Measurements from ENCODE around the gene VIPR1.

DNA sequence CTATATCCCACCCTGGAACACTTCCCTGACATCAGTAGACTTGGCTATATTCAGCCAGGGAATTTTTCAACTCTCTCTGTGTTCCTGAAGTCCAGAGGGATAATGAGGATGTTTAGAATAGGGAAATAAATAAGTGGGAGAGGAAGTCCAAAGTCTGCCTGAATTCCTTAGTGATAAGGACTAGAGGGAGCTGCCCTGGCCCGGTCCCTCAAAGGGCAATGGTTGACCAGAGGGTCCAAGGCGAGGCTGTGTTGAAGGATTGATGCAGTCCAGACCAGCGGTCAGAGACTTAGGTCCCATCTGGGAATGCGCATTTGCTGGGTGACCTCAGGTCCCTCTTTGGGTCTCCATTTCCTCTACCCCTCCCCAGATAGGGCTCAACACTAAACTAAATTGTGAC lies 7.9 kb downstream of the VIPR1 start:
- TF ChIP-seq, protein P1, sequence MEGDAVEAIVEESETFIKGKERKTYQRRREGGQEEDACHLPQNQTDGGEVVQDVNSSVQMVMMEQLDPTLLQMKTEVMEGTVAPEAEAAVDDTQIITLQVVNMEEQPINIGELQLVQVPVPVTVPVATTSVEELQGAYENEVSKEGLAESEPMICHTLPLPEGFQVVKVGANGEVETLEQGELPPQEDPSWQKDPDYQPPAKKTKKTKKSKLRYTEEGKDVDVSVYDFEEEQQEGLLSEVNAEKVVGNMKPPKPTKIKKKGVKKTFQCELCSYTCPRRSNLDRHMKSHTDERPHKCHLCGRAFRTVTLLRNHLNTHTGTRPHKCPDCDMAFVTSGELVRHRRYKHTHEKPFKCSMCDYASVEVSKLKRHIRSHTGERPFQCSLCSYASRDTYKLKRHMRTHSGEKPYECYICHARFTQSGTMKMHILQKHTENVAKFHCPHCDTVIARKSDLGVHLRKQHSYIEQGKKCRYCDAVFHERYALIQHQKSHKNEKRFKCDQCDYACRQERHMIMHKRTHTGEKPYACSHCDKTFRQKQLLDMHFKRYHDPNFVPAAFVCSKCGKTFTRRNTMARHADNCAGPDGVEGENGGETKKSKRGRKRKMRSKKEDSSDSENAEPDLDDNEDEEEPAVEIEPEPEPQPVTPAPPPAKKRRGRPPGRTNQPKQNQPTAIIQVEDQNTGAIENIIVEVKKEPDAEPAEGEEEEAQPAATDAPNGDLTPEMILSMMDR (IDR thresholded peaks at IDR 0.05; ENCODE audit: low read length) = no peak
- TF ChIP-seq EZH2phosphoT487 (IDR thresholded peaks at IDR 0.05; ENCODE audit: low read length) (no peak), EZH2 (optimal IDR thresholded peaks at IDR 0.05; ENCODE audit: low read depth, low read length) (no peak)
